Activated naive CD8-positive, alpha-beta T cell treated with anti-CD3 and anti-CD28 coated beads for 36 hours (primary cell): ENCODE results near the gene TMCC2. TPM values are rescaled to one million over a fixed set of nuclear protein-coding genes. Genes with fewer than 3 reads are reported as not detected.
A peak's percentile ranks its signal among the peaks of the same experiment; 100 is the strongest.

Source experiments
- DNase-seq: peaks from one replicate; pipeline ENCODE4 v3.0.0; 2021
- H3K27ac Mint-ChIP-seq: one replicate; pipeline ENCODE4 v1.8.0; 2022; ENCODE audit warnings: mild to moderate bottlenecking, moderate library complexity, mixed read lengths
- H3K27me3 Mint-ChIP-seq: one replicate; pipeline ENCODE4 v1.8.0; 2022; ENCODE audit warnings: mild to moderate bottlenecking, mixed read lengths
- H3K36me3 Mint-ChIP-seq: one replicate; pipeline ENCODE4 v1.8.0; 2021; ENCODE audit warnings: mild to moderate bottlenecking, mixed read lengths
- H3K4me1 Mint-ChIP-seq: one replicate; pipeline ENCODE4 v1.8.0; 2021; ENCODE audit warnings: mixed read lengths
- H3K4me3 Mint-ChIP-seq: one replicate; pipeline ENCODE4 v1.8.0; 2022; ENCODE audit warnings: mild to moderate bottlenecking, moderate library complexity, mixed read lengths
- H3K9me3 Mint-ChIP-seq: one replicate; pipeline ENCODE4 v1.8.0; 2022; ENCODE audit warnings: mixed read lengths
- total RNA-seq, 2 experiments: library from RNA; stranded (reverse); gene quantifications; one replicate each; pipeline ENCODE4 v1.2.3, GENCODE V29; 2021

TMCC2 gene
- total RNA-seq, 2 experiments from 2014 or later = 13.3 to 14.0 TPM

DNA sequence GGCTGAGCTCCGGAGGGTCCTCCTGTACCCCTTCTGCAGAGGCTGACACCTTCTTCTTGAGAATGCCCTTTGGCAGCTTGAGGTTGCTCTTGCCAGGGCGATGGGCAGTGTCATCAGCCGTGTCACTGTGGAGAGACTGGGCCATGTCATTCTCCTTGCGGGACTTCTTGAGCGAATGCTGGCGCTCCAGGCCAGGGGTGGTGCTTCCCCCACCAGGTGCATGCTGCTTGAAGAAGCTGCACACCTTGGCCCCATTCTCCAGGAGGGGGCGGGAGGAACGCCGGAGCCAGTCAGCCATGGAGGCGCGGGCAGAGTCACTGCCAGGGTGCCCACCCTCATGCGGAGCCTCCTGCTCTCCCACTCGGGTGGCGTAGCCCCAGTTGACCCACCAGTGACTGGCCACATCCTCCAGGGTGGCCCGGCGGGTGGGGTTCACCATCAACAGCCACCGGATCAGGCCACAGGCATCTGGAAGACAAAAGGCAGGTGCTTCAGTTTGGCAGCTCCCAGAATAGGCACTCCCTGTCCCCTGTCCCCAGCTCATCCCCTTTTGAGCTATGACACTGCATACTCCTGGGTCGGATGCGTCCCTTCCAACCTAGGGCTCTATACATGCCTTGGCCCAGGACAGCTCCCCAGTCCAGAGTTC is 76.4 kb downstream of the TMCC2 start:
- peaks cover 12% of the 10 kb centered on the region for H3K36me3 Mint-ChIP-seq

DNA sequence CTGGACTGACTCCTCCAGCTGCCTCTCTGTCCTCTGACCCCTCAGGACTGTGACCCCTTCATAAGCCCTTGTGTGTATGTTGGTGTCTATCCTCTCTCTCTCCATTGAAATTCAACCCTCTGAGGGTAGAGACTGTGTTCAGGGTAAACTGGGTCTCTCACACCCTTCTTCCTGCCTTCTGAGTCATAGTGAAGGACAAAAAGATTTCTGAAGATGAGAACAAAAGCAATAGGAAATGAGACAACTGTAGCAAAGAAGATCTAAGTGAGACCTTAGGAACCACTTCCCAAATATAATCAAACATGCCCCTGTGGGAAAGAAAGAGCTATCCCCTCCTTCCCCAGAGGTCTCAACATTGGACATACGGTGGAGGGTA is 76.9 kb downstream of the TMCC2 start:
- Mint-ChIP-seq H3K4me1 (peaks cover 40% of the 10 kb centered on the region), H3K27ac (peak overlapping the region; percentile 74), H3K4me3 (no peak overlapping the region), H3K36me3 (peaks cover 12% of the 10 kb centered on the region), H3K9me3 (no peaks in the 10 kb centered on the region), H3K27me3 (no peaks in the 10 kb centered on the region)
- DNase-seq = no peak

More for the DNA sequence above, 76.4 kb downstream of the TMCC2 start:
- no peak overlapping the region for H3K4me3 Mint-ChIP-seq
- no peak for DNase-seq
- peaks cover 37% of the 10 kb centered on the region for H3K4me1 Mint-ChIP-seq
- H3K27ac Mint-ChIP-seq = peak overlapping the region; percentile 74
- H3K9me3 Mint-ChIP-seq = no peaks in the 10 kb centered on the region
- no peaks in the 10 kb centered on the region for H3K27me3 Mint-ChIP-seq

DNA sequence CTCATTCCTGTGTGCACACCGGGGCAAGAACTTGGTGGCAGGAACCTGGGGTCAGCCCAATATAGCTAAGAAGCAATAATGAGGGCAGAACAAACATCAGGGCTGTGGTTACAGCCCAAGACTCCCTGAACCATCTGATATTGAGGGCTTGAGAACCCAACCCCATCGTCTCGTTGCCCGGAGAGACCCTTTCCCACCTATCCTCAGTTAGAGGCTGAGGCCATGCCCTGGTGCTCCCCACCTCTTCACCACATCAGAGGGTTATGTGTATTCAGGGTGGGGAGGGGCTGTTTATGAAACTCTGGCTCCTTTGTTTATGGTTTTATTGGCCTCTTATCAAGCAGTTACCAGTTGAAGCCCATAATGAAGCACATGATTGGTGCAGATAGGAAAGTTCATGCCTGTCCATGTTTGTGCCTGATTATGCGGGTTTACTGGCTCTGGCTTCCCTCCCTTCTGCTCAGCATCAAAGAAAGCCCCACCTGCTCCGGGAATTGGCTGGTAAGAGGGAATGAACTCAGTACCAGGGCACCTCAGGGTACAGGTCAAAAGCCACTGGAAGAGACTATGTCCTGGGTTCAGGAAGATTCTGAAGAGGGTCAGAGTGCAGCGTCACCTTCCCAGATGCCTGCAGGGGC is 79.3 kb downstream of the TMCC2 start:
- no peak for DNase-seq
- no peaks in the 10 kb centered on the region for H3K9me3 Mint-ChIP-seq
- peaks cover 49% of the 10 kb centered on the region for H3K4me1 Mint-ChIP-seq
- H3K36me3 Mint-ChIP-seq = peaks cover 10% of the 10 kb centered on the region
- no peaks in the 10 kb centered on the region for H3K27me3 Mint-ChIP-seq
- H3K27ac Mint-ChIP-seq = no peak overlapping the region
- H3K4me3 Mint-ChIP-seq = no peak overlapping the region

DNA sequence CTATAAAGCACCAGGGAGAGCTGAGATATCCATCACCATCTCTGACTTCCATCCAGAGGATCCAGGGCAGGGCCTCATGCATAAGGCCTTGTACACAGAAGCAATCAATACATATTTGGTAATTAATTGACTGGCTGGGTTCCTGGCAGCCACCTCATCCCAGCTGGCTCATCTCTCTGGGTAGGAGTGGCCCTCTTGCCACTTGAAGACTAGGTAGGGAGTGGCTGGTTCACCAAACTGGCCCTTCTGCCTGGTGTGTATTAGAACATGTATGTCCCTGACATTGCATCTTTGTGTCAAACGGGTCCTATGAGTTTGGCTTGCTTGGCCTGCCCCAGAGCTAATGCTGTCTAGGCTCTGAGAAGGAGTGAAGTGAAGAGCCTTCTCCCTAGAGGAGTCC is 82.0 kb downstream of the TMCC2 start:
- Mint-ChIP-seq H3K27me3 (no peaks in the 10 kb centered on the region), H3K27ac (peak overlapping the region; percentile 36), H3K9me3 (no peaks in the 10 kb centered on the region), H3K4me1 (peaks cover 68% of the 10 kb centered on the region), H3K4me3 (no peak overlapping the region), H3K36me3 (peaks cover 8% of the 10 kb centered on the region)
- no peak for DNase-seq

DNA sequence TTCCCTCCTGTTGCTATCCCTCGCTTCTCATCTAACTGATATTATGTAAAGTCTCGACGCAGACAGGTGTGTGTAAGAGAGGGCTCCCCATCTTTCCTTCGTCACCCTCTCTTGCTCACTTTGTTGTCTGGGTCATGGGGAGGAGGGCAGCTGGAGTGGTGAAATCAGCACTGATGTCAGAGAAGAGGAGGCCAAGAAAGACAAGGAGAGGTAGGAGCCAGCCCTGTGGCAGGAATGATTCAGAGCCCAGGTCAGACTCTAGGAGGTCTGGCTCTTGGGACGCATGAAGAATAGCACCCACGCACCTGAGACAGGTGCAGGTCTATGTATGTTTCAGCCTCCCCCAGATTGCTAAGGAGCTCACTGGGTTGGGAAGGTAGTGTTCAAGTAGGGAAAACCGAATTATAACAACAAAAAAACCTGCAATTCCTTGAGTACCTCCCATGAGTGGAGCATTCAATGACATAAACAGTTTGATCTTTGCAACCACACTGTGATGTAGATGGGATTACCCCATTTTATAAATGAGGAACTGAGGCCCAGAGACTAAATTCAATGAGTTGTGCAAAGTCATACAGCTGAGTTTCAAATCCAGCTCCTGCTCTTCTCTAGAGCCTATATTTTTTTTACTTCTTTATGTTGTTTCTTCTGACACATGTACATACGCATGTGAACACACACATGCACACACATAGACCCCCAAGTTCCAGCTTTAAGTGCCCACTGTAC is 83.4 kb downstream of the TMCC2 start:
- Mint-ChIP-seq H3K27ac (peak overlapping the region; percentile 7), H3K9me3 (no peaks in the 10 kb centered on the region), H3K4me1 (peaks cover 71% of the 10 kb centered on the region), H3K4me3 (no peak overlapping the region), H3K27me3 (no peaks in the 10 kb centered on the region), H3K36me3 (peaks cover 2% of the 10 kb centered on the region)
- no peak for DNase-seq

DNA sequence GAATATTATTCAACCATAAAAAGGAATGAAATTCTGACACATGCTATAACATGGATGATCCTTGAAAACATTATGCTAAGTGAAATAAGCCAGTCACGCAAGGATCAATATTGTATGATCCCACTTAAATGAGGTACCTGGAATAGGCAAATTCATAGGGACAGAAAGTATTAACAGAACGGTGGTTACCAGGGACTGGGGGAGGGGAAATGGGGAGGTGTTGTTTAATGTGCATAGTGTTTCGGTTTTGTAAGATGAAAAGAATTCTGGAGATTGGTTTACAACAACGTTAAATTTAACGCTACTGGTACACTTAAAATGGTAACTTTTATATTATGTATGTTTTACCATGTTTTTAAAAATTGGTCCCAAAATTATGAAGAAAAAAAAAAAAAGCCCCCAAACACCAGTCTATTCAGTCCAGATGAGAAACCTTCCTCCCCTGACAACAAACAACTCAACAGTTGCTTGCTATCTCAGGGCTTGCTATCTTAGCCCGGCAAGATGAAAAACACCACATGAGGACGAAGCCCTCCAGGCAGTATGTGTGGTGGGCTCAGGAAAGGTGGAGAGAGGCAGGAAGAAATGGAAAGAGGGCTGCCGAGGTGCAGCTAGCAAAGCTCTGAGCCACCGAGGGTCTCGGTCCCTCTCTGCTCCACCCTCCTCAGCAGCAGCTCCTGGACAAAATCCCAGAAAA is 85.3 kb downstream of the TMCC2 start:
- Mint-ChIP-seq H3K36me3 (peaks cover 2% of the 10 kb centered on the region), H3K27ac (peak overlapping the region; percentile 96), H3K27me3 (no peaks in the 10 kb centered on the region), H3K4me3 (peak overlapping the region; percentile 77), H3K4me1 (peaks cover 84% of the 10 kb centered on the region), H3K9me3 (no peaks in the 10 kb centered on the region)
- DNase-seq = no peak

DNA sequence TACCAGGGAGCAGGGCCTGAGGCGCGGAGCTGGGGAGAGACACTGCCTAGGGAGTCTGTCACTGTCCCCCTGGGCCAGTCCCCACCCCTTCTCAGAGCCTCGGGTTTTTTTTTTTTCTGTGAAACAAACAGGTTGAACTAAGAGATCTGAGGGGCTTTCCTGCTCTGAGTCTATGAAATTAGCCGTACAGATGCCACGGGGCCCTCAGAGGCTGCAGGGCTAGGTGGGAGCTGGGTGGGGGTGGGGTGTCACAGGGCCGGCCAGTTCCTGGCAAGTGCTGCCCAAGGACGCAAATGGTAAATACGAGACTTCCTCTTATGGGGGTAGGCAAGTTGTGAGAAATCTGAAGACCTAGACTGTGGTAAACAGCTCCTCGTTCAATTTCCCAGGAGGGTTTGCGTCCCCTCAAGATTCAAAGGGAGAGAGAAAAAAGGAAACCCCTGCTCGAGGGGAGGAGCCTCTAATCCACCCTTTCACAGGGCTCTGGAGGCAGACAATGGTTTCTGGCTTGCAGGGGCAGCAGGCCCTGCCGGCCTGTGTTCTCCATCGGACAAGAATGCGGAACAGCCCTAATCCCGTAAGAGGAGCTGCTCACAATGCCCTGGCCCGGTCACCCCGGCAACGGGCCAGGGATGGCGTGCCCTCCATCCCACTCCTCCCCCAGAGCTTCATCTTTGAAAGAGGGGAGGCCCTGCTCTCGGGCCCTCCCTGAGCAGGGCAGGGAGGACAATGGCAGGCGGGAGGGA is 86.0 kb downstream of the TMCC2 start:
- Mint-ChIP-seq H3K9me3 (no peaks in the 10 kb centered on the region), H3K4me3 (peak overlapping the region; percentile 77), H3K27ac (peak overlapping the region; percentile 96), H3K4me1 (peaks cover 90% of the 10 kb centered on the region), H3K27me3 (no peaks in the 10 kb centered on the region), H3K36me3 (peaks cover 2% of the 10 kb centered on the region)
- peak; percentile 56 for DNase-seq

DNA sequence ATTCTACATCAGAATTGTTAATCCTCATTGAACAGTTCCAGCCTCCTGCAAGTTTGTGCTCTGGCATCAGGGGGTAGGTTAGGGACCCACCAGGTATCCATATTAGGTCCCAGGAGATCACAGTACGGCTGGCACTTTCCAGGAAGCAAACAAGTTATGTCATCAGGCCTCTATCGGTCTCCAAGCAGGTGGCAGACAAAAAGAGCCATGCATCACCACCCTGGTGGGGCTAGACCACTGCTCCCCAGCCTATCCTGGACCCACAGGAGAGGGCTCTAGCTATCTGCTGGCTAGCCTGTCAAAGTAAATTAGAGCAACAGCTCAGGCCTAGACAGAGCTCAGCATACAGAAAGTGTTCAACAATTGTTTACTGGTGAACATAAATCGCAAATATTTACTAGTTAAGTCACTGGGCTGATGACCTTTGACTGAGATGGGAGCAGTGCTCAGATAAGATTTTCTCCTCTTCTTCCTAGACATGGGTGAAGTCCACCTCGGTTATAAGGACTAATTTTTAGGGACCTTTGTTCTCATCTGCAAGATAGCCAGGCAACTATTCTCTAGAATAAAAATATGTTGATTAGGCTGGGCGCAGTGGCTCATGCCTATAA is 87.4 kb downstream of the TMCC2 start:
- Mint-ChIP-seq H3K27ac (peak overlapping the region; percentile 96), H3K27me3 (no peaks in the 10 kb centered on the region), H3K9me3 (no peaks in the 10 kb centered on the region), H3K36me3 (peaks cover 2% of the 10 kb centered on the region), H3K4me3 (peak overlapping the region; percentile 77), H3K4me1 (peaks cover 91% of the 10 kb centered on the region)
- peak; percentile 20 for DNase-seq

DNA sequence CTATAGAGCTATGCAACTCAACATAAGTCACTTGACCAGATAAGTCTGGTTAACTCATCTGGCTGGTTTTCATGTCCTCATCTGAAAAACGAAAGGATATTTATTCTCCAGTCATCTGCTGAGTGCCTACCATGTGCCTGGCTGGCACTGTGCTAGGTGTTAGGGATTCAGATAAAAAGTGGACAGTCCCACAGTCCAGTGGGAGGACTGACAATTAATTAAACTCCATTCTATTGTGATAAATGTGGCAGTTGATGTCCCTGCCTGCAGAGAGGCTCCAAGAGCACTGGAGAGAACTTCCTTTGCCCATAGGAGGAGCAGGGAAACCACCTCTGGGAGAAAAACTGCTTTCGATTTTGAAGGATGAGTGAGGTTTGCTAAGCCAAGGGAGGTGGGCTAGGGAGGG is 88.4 kb downstream of the TMCC2 start:
- peak overlapping the region; percentile 58 for H3K4me3 Mint-ChIP-seq
- H3K27ac Mint-ChIP-seq = peak overlapping the region; percentile 96
- no peaks in the 10 kb centered on the region for H3K27me3 Mint-ChIP-seq
- DNase-seq = no peak
- peaks cover 87% of the 10 kb centered on the region for H3K4me1 Mint-ChIP-seq
- no peaks in the 10 kb centered on the region for H3K36me3 Mint-ChIP-seq
- H3K9me3 Mint-ChIP-seq = no peaks in the 10 kb centered on the region

DNA sequence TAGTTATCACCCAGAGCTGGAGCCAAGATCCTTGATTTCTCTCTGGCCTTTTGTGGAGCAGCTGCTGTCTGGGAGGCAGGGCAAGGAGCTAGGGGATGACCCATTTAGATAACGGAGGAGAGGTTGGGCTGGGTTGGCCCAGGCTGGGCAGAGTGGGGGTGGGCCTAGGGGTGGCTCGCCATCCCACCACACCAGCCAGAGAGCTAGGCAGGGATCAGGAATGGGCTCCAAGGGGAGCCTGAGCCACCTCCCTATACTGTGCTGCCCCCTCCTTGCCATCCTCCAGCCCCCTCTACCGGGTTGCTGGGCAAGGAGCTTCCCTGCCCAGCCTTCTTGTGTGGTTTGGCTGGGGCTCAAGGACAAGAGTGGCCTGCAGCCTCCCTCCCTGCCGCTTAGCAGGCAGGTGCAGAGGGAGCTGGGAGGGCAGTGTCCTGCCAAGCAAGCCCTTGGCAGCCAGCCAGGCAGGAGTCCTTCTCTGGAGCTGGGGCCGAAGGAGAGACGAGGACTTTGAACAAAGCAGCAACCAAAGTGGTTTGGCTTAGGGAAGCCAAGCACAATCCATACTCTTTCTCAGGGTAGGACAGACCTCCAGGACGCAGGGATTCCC is 89.7 kb downstream of the TMCC2 start:
- no peak for DNase-seq
- H3K4me3 Mint-ChIP-seq = peak overlapping the region; percentile 51
- H3K4me1 Mint-ChIP-seq = peaks cover 79% of the 10 kb centered on the region
- H3K9me3 Mint-ChIP-seq = no peaks in the 10 kb centered on the region
- H3K27me3 Mint-ChIP-seq = no peaks in the 10 kb centered on the region
- no peaks in the 10 kb centered on the region for H3K36me3 Mint-ChIP-seq
- H3K27ac Mint-ChIP-seq = peak overlapping the region; percentile 96

DNA sequence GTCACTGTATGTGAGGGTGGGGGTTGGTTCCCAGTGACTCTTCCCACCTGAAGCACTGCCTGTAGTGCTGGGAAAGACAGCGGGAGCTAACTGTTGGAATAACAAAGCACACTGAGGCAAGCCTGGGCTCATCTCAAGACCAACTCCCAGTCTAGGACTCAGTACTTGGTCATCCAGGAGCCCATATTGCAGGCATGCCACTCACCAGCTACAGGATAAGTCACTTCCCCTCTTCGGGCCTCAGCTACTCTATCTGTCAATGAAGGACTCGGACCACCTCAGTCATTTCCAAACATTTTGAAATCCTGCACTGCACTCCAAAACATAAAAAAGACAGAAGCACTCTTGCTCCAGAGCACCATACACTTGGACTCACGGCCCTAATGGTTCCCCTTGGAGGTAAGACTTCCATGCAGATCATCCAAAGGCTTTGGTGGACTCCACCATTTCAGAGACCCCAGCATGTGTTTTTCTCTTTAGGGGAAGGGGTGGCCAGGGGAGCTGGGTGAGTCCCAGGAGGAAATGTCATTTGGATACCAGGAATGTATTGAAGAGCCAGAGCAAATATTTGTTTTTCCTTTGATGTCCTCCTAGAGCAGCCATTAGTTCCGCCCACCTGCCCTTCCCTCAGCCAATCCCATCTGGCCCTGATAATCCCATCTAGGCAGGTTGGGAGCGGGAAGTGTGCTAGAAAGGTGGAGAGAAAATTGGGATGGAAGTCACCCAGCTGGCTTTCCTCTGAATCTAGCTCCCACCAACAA is 90.7 kb downstream of the TMCC2 start:
- Mint-ChIP-seq H3K36me3 (no peaks in the 10 kb centered on the region), H3K4me3 (peak overlapping the region; percentile 64), H3K9me3 (no peaks in the 10 kb centered on the region), H3K4me1 (peaks cover 69% of the 10 kb centered on the region), H3K27ac (peak overlapping the region; percentile 96), H3K27me3 (no peaks in the 10 kb centered on the region)
- no peak for DNase-seq

DNA sequence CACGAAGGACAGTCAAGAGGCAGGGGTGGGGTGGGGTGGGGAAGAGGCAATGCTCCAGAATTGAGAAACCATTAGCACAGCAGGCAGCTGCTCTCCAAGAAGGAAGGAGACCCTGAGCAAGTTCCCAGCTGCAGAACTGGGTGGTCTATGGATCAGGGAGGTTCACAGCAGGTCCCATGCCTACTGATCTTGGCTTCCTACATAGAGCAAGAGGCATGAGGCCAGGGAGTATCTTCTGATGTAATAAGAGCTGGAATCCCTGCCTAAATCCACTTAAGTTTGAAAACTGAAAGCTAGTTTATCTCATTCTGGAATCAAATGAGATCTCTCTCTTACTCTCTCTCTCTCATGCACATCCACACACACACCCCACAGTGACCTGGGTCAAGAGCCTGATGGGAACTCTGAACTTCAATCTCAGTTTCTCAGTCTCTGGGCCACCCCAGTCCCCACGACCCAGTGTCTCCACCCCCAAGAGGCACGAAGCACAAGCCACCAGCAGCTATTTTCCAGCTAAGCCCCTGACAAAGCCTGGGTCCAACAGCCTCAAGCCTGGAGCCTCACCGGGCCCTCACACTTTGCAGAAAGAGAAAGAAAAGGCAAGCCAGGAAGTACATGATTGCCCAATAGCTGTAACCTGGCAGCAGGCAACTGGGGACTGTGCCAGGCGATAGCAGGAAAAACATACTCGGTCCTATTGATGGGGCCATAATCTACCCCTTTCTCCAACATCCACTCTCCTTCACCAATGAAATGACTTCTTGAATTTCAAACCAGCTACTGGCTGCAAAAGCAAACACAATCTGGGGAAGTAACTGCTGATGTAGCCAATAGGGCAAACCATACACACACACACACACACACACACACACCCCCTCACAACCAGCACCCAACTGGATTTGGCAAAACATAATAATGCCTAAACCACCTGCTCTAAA is 91.6 kb downstream of the TMCC2 start:
- Mint-ChIP-seq H3K4me3 (peak overlapping the region; percentile 85), H3K9me3 (no peaks in the 10 kb centered on the region), H3K27ac (peak overlapping the region; percentile 96), H3K36me3 (no peaks in the 10 kb centered on the region), H3K4me1 (peaks cover 64% of the 10 kb centered on the region), H3K27me3 (no peaks in the 10 kb centered on the region)
- peak; percentile 43 for DNase-seq
